Measurements from ENCODE around the gene TRPC4AP. TPM values are rescaled to one million over a fixed set of nuclear protein-coding genes. Genes with fewer than 3 reads are reported as not detected.
A peak's percentile ranks its signal among the peaks of the same experiment; 100 is the strongest.

TRPC4AP gene
- total RNA-seq, 4 donors from 2014 or later: 57.3 to 85.3 (median 70.1) TPM

DNA sequence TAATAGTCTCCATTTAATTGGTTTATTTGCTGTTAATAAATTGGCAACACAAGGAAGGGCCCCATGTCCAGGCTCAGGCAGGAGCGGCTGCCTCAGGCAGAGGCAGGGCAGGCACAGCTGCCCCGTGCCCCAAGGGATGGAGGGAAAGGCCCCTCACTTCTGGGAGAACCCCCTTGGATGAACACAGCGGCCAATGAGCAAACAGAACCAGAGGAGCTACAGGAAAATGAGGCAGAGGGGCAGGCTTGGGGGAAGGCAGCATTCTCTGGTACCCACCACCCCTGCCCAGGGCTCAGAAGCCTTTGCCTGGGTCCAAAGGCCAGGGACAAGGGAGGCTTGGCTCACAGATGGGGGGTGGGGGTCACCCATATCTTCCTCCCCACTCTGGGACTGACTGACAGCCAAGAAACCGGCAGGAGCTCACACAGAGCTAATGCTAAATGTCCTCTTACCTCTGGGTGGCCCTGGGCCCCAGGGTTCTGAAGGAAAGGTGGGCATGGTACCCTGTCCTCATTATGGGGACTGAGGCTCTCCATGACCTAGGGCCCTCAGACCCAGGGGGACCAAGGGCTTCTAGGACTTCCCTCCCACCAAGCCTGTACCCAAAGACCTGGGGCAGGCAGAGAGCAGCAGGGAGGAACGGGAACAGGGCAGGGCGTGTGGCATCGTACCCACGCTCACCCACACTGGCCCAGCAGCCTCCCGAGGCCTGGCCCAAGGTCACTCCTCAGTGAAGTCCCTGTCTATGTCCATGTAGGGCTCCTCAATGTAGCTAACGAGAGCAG is 90.0 kb downstream of the TRPC4AP start:
- intact Hi-C loops (cut with DNase I; ENCODE audit: low total_unique reads): no loop called here
- in situ Hi-C loops (cut with MboI; ENCODE audit: low pct_ligation_motif_present in 1 of 4, low pct_unique_long_range_greater_than_20kb in 1 of 4, low sequenced_read_pairs in 3 of 4): no loop called here
- Histone ChIP-seq H3K4me1 (peaks cover 0 to 6% (median 3%) of the 10 kb centered on the region in 4 donors), H3K27me3 (no peaks in the 10 kb centered on the region), H3K9me3 (no peaks in the 10 kb centered on the region), H3K36me3 (peaks cover 0 to 66% (median 26%) of the 10 kb centered on the region in 4 donors), H3K27ac (no peak overlapping the region), H3K4me3 (no peak overlapping the region)
- 78% methylated on average over 10 of the region's 10 CpGs; no CpG with 5 or more reads in 1 of the 2 donors for WGBS, 2 donors (ENCODE audit: low coverage in 1 of 2)
- TF ChIP-seq POLR2A (IDR thresholded peaks at IDR 0.05) (no peak), EP300 (IDR thresholded peaks at IDR 0.05; ENCODE audit: low read depth) (no peak), POLR2AphosphoS5 (IDR thresholded peaks at IDR 0.05) (no peak)
- TF ChIP-seq, protein P1, sequence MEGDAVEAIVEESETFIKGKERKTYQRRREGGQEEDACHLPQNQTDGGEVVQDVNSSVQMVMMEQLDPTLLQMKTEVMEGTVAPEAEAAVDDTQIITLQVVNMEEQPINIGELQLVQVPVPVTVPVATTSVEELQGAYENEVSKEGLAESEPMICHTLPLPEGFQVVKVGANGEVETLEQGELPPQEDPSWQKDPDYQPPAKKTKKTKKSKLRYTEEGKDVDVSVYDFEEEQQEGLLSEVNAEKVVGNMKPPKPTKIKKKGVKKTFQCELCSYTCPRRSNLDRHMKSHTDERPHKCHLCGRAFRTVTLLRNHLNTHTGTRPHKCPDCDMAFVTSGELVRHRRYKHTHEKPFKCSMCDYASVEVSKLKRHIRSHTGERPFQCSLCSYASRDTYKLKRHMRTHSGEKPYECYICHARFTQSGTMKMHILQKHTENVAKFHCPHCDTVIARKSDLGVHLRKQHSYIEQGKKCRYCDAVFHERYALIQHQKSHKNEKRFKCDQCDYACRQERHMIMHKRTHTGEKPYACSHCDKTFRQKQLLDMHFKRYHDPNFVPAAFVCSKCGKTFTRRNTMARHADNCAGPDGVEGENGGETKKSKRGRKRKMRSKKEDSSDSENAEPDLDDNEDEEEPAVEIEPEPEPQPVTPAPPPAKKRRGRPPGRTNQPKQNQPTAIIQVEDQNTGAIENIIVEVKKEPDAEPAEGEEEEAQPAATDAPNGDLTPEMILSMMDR (IDR thresholded peaks at IDR 0.05): no peak
- DNase-seq: no peak

GRCh38 chr20:35001596-35002362 is 90.8 kb downstream of the TRPC4AP start:
- 91% methylated on average over 11 of the region's 15 CpGs; no CpG with 5 or more reads in 1 of the 2 donors for WGBS, 2 donors (ENCODE audit: low coverage in 1 of 2)
- Histone ChIP-seq H3K27me3 (no peaks in the 10 kb centered on the region), H3K4me1 (peaks cover 0 to 13% (median 10%) of the 10 kb centered on the region in 4 donors), H3K27ac (no peak overlapping the region), H3K36me3 (peaks cover 0 to 58% (median 22%) of the 10 kb centered on the region in 4 donors), H3K9me3 (no peaks in the 10 kb centered on the region), H3K4me3 (no peak overlapping the region)
- in situ Hi-C loops (cut with MboI; ENCODE audit: low pct_ligation_motif_present in 1 of 4, low pct_unique_long_range_greater_than_20kb in 1 of 4, low sequenced_read_pairs in 3 of 4) (no loop called here), intact Hi-C loops (cut with DNase I; ENCODE audit: low total_unique reads) (no loop called here)
- TF ChIP-seq POLR2A (IDR thresholded peaks at IDR 0.05): no peak
- TF ChIP-seq, protein P1 (IDR thresholded peaks at IDR 0.05): peak in 2 of 5 experiments; percentile 16 to 25
- TF ChIP-seq POLR2AphosphoS5 (IDR thresholded peaks at IDR 0.05): no peak
- DNase-seq: no peak

DNA sequence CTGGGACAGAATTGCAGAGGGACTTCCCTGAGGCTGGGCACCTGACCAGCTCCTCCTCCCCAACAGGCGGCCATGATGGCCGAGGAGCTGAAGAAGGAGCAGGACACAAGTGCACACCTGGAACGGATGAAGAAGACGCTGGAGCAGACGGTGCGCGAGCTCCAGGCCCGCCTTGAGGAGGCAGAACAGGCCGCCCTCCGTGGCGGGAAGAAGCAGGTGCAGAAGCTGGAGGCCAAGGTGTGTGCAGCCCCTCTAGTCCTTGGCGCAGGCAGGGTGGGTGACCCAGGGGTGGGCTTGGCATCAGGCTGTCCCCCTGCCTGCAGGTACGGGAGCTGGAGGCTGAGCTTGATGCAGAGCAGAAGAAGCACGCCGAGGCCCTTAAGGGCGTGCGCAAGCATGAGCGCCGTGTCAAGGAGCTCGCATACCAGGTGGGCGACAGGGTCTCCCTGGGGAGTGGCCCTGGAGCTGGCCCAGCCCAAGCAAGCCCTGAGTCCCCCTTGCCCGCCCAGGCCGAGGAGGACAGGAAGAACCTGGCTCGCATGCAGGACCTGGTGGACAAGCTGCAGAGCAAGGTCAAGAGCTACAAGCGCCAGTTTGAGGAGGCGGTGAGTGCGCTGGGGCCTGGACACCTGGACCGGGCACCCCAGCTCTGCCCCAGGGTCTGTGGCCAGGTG is 91.5 kb downstream of the TRPC4AP start:
- TF ChIP-seq EP300 (IDR thresholded peaks at IDR 0.05; ENCODE audit: low read depth) (no peak), POLR2A (IDR thresholded peaks at IDR 0.05) (no peak)
- TF ChIP-seq, protein P1 (IDR thresholded peaks at IDR 0.05): no peak
- peaks cover 0 to 13% (median 10%) of the 10 kb centered on the region in 4 donors for H3K4me1 ChIP-seq
- 95% methylated on average over 28 of the region's 28 CpGs; no CpG with 5 or more reads in 1 of the 2 donors for WGBS, 2 donors (ENCODE audit: low coverage in 1 of 2)
- no peak overlapping the region for H3K4me3 ChIP-seq
- H3K27ac ChIP-seq: no peak overlapping the region
- no peak for DNase-seq
- no peaks in the 10 kb centered on the region for H3K27me3 ChIP-seq
- intact Hi-C loops (cut with DNase I; ENCODE audit: low total_unique reads): no loop called here
- H3K9me3 ChIP-seq: no peaks in the 10 kb centered on the region
- H3K36me3 ChIP-seq: peaks cover 0 to 50% (median 20%) of the 10 kb centered on the region in 4 donors
- in situ Hi-C loops (cut with MboI; ENCODE audit: low pct_ligation_motif_present in 1 of 4, low pct_unique_long_range_greater_than_20kb in 1 of 4, low sequenced_read_pairs in 3 of 4): no loop called here

Data from transverse colon (tissue), 4 donors.